ENCODE results near the gene FAM234B.
"Not testable (repeated sequence)": the region's sequence is repeated elsewhere in the genome, so short reads cannot be mapped to it uniquely, and the experiment has no call there.

FAM234B gene

DNA sequence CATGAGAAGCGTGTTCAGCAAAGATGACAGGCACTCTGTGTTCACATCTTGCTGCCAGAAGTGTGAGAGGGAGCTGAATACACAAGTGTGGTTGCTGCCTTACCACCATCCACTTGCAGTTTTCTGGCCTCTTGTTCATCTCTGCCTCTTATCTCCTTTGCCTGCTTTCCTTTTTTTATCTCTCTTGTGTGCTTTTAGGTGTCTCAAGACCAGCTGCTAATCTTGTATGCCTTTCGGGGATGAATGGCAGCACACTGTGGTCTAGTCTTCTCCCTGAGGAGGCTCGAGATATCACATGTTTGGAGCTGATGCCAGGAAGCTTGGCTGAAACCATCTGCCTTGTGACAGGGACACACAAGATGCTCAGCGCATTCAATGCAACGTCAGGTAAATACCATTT, 17.2 kb downstream of the FAM234B start:
- DNase-seq (ENCODE audit: low read depth), result no peak

GRCh38 chr12:13062669-13063068, 18.5 kb downstream of the FAM234B start:
- no peak for DNase-seq (ENCODE audit: low read depth)

GRCh38 chr12:13066014-13066413, 21.8 kb downstream of the FAM234B start:
- DNase-seq (ENCODE audit: low read depth), result no peak

- no peak for DNase-seq (ENCODE audit: low read depth)
Measured at GRCh38 chr12:13066459-13066858, 22.3 kb downstream of the FAM234B start.

- no peak for DNase-seq (ENCODE audit: low read depth)
Measured at GRCh38 chr12:13067322-13067721, 23.1 kb downstream of the FAM234B start.

DNA sequence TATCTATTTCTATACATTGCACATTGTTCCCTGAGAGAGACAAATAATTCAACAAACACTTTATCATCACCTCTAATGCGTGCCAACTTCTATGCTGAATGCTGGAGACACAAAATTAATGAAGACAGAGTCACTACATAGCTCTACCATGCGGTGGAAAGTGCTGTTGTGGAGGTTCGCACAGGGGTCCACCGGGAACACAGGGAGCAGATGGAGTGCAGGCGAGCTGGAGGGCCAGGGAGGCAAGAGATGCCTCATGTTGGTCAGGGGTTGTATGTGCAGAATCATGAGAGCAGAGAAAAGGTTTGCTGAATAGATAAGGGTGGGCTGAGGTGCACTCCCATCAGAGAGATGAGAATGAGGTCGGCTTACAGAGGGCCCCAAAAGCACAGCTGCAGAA, 25.2 kb downstream of the FAM234B start:
- DNase-seq (ENCODE audit: low read depth), result no peak

DNA sequence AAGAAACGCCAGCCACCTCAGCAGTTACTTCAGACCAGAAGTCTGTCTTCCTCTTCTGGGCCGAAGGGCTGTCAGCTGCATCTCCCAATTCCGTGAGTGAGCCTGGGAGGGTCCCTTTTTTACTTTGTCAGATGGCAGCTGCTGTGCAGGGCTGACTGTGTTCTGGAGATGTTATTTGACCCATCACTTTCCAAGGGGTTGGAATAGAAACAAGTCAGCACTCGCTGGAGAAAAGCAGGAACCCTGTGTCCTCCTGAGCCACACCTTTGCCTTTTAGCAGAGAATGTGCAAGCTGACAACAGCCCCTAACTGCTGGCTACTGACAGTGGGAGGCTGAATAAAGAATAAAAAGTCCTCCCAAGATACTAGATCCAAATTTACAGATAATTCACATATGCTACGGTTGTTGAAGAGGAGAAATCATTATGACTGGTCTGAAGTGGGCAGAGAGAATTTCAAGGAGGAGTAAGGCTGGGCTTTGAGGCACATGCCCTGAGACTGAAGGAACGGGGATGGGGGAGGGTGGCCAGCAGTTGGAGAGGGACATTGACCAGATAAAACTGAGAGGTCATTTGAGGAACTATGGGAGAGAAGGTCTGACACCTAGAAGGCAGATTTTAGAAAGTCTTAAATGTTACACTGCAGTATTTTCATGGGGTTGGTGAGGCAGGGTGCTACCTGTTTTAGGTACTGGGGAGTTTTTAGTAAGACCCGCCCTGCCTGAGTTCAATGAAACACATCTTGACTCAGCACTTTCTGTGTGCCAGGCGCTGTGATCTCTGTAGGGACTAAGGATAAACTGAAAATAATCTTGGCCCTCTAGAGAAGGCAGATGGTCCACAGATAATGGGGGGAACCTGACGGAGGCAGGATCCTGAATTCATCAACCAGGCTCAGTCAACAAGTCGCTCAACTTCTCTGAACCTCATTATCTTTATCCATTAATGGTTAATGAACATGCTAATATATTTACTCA, 27.4 kb downstream of the FAM234B start:
- no peak for DNase-seq (ENCODE audit: low read depth)

- no peak for DNase-seq (ENCODE audit: low read depth)
Measured at GRCh38 chr12:13073173-13073572, 29.0 kb downstream of the FAM234B start.

- no peak for DNase-seq (ENCODE audit: low read depth)
Measured at GRCh38 chr12:13074396-13075117, 30.4 kb downstream of the FAM234B start.

DNA sequence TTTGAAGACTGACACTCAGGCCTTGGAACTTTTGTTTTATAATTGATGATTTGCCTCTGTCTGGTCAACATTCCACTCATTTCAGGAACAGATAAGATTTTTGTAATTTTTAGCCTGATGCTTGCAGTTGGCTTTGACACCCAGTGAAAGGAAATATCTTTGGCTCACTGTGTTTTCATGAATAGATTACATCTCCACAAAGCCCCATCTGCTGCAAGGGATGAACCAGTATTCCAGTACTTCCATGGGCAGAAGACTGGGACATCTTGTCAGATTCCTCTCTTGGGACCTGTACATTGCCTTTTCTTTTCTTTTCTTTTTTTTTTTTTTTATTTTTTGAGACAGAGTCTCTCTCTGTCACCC, 30.9 kb downstream of the FAM234B start:
- no peak for DNase-seq (ENCODE audit: low read depth)

- no peak for DNase-seq (ENCODE audit: low read depth)
Measured at GRCh38 chr12:13075786-13076570, 31.8 kb downstream of the FAM234B start.

DNA sequence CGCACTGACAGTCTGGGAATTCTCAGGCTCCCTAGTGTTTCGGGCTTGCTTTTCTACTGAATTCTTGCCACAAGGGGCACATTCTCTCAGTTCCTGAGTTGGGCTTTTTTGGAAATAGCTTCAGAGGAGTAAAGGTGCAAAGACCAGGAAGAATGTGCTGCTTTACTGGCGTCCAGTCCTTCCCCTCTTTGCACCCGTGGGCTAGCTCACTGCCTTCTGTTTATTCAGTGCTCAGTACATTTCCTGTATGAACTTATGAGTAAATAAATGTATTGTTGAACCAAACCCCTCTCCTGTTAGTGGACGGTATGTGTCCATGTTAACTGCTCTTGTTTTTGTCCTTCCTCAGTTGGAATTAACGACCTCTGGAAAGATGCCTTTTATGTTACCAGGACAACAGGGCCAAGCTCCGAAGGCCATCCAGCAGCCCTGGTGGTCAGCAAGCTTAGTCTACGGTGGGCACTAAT, 35.3 kb downstream of the FAM234B start:
- DNase-seq (ENCODE audit: low read depth), result no peak

DNA sequence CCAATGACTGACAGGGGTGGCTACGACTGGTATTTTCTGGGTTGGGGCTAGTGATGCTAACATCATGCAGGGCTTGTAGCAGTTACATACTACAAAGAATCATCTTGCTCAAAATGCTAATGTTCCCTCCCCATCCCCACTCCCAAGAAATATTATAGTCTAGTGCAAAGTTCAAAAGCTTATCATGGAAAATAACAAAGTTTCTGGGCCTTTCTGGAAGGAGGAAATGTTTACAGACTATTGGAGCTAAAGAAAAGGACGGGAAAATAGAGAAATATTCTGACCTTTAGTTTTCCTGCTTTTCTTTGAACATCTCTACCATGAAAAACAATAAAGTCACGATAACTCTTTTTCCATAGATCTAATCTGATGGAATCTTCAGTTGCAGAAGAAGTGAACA, 36.1 kb downstream of the FAM234B start:
- DNase-seq (ENCODE audit: low read depth), result no peak

DNA sequence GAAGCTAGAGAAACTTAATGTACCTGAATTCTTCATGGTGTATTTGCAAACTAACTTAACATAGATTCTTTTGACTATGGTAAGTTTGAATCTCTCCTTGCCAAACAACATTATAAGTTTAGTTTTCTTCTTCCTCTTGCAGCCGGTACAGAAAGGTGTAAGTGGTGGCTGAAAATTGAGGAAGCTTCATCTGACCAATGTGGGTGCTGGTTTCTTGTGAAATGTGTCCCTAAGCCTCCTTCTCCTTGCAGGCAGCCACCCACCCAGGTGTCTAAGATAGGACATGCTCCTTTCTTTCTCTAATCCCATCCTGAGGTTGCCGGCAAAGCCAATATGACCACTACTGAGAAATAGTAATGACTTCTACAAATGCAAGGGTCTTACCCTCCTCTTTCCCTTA, 38.7 kb downstream of the FAM234B start:
- DNase-seq (ENCODE audit: low read depth), result no peak

- not testable (repeated sequence) for DNase-seq (ENCODE audit: low read depth)
Measured at GRCh38 chr12:13083638-13084037, 39.5 kb downstream of the FAM234B start.

DNA sequence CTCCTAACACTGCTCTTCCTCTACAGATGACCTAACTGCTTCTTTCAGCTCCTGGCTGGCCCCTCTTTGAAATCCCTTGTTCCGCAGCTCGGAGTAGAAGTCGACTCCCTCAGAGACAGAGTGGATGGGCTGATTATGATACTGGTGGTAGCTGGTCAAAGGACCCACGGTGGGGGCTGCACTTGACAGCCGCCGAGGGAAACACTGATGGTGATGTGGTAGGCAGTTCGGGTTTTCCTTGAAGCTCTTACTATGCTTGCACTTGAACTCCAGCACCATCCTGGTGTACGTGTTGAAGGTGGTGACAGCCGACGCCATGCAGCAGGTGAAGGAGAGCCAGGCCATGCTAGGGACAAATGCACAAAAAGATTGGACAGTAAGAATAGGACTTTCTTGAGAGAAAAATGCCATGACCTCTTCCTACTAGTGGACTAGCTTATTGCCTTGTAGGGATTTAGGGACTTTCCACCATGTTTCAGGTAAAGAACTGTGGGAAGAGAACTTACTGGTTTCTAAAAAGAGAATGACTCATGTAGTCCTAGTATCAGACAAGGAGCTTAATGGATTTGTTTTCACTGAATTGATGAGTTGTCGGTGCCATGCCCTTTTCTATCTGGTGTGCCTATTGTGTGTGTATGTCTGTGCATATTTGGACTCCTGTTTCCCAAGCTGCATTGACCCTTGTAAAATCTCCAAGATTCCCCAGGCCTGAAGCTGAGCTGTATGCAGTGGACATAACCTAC, 40.9 kb downstream of the FAM234B start:
- DNase-seq (ENCODE audit: low read depth), result no peak

GRCh38 chr12:13085968-13086686, 41.9 kb downstream of the FAM234B start:
- no peak for DNase-seq (ENCODE audit: low read depth)

DNA sequence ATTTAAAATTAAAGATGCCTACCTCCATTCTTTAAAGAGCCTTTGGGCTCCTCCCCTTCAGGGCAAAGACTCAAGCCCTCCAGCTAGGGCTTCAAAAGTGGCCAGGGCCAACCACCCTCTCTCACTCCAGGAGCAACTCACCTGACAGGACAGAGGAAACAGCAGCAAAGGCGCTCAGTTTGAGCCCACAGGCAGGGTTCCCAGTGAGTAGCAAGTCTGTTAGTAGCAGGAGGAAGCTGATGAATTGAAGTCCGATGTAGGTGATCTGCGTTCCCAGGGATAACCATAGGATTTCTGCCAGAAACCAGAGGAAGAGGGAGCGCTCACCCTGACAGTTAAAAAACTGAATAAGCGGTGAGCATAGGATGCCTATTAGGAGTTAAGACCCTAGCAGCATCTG, 43.6 kb downstream of the FAM234B start:
- no peak for DNase-seq (ENCODE audit: low read depth)

- DNase-seq (ENCODE audit: low read depth), result no peak
Measured at GRCh38 chr12:13088496-13088895, 44.3 kb downstream of the FAM234B start.

DNA sequence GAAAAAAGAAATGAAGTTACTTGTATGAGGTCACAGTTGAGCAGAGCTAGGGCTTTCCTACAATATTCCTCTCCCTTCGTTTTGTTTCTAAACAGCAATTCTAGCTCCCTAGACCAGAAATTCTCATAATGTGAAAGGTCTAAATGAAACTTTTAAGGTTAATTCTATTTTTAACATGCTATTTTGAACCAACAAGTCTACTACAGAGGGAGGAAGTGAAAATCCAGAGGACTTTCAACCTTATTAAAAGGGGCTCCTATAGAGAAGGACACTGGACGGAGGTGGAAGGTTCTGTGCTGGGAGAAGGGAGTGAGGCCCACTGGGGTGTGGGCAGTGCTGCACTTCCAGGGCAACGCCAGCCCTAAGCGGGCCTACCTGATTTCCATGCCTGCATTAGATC, 45.9 kb downstream of the FAM234B start:
- no peak for DNase-seq (ENCODE audit: low read depth)

GRCh38 chr12:13091832-13092231, 47.7 kb downstream of the FAM234B start:
- DNase-seq (ENCODE audit: low read depth), result no peak
